ENCODE data around the gene CD38.

DNA sequence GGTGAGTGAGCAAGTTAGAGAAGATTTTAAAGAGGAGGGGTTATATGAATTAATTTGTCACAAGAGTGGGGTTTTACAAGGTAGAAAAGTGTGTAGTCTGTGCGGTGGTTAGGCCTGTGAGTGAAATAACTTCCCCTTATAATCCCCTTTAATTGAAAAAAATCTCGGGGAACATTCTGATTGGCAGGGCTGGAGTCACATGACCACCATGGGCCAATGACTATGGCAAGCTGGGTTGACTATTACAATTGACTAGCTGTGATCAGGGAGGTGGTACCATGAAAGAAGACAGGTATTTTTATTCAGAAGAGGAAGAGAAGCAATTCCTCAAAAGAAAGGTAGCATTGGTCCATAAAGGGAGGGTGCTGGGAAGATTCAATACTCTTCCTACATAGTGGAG is 27.0 kb upstream of the CD38 start:
- TF ChIP-seq POLR2AphosphoS5 (IDR thresholded peaks at IDR 0.05; ENCODE audit: low read depth, low read length) (no peak), POLR2A (IDR thresholded peaks at IDR 0.05; ENCODE audit: low read depth, low read length) (no peak), TAF1 (IDR thresholded peaks at IDR 0.05; ENCODE audit: low read depth, low read length) (no peak), POU2F2 (IDR thresholded peaks at IDR 0.05; ENCODE audit: low read depth, low read length) (no peak), SPI1 (IDR thresholded peaks at IDR 0.05; ENCODE audit: low read depth, low read length) (no peak)

Data from GM12891 (cell line).